CD4-positive, alpha-beta T cell treated with Interleukin-12 subunit alpha and Interleukin-12 subunit beta, for 1 hour (primary cell): ENCODE results near the gene ACP7.

Experiments used
- DNase-seq: peaks from one replicate; pipeline ENCODE4 v3.0.0-alpha.2; 2020

ACP7 gene

GRCh38 chr19:39152066-39152465, 67.9 kb downstream of the ACP7 start:
- no peak for DNase-seq

GRCh38 chr19:39154100-39154628, 70.0 kb downstream of the ACP7 start:
- DNase-seq = no peak

GRCh38 chr19:39154629-39155100, 70.5 kb downstream of the ACP7 start:
- no peak for DNase-seq

- DNase-seq = no peak
Observed at GRCh38 chr19:39155114-39155700, 71.0 kb downstream of the ACP7 start.

- DNase-seq = no peak
Observed at GRCh38 chr19:39155741-39156140, 71.6 kb downstream of the ACP7 start.

- DNase-seq = no peak
Observed at GRCh38 chr19:39156326-39157230, 72.4 kb downstream of the ACP7 start.

GRCh38 chr19:39157275-39157996, 73.3 kb downstream of the ACP7 start:
- DNase-seq = no peak

GRCh38 chr19:39157997-39158389, 73.8 kb downstream of the ACP7 start:
- no peak for DNase-seq

- DNase-seq = no peak
Observed at GRCh38 chr19:39158646-39159260, 74.6 kb downstream of the ACP7 start.

- no peak for DNase-seq
Observed at GRCh38 chr19:39160523-39160861, 76.3 kb downstream of the ACP7 start.
